GM15510 (cell line): Measurements from ENCODE around the gene LSM14B.

ENCODE experiments used
- POLR2A ChIP-seq: IDR thresholded peaks from 3 replicates; pipeline ENCODE4 v1.6.1; 2011; ENCODE audit warnings: borderline replicate concordance; ENCODE audit not compliant: insufficient read length; ENCODE audit errors: extremely low read depth

LSM14B gene

GRCh38 chr20:62104234-62104789 lies 18.0 kb upstream of the LSM14B start:
- no peak for TF ChIP-seq POLR2A

- TF ChIP-seq POLR2A: no peak
Observed at GRCh38 chr20:62104791-62105345, 17.4 kb upstream of the LSM14B start.

GRCh38 chr20:62105592-62105991 lies 16.7 kb upstream of the LSM14B start:
- no peak for TF ChIP-seq POLR2A

GRCh38 chr20:62111148-62111547 lies 11.1 kb upstream of the LSM14B start:
- TF ChIP-seq POLR2A: no peak

- TF ChIP-seq POLR2A: no peak
Observed at GRCh38 chr20:62112368-62112767, 9.9 kb upstream of the LSM14B start.

- no peak for TF ChIP-seq POLR2A
Observed at GRCh38 chr20:62114894-62115293, 7.4 kb upstream of the LSM14B start.

GRCh38 chr20:62116558-62117361 lies 5.5 kb upstream of the LSM14B start:
- TF ChIP-seq POLR2A: no peak

GRCh38 chr20:62117362-62117646 lies 5.0 kb upstream of the LSM14B start:
- TF ChIP-seq POLR2A: no peak

GRCh38 chr20:62117658-62118057 lies 4.6 kb upstream of the LSM14B start:
- no peak for TF ChIP-seq POLR2A

- TF ChIP-seq POLR2A: no peak
Observed at GRCh38 chr20:62118113-62119043, 3.9 kb upstream of the LSM14B start.

GRCh38 chr20:62119115-62119514 lies 3.2 kb upstream of the LSM14B start:
- TF ChIP-seq POLR2A: no peak

GRCh38 chr20:62119591-62120364 lies 2.5 kb upstream of the LSM14B start:
- no peak for TF ChIP-seq POLR2A

- no peak for TF ChIP-seq POLR2A
Observed at GRCh38 chr20:62120365-62120762, 1.9 kb upstream of the LSM14B start.

- no peak for TF ChIP-seq POLR2A
Observed at GRCh38 chr20:62120990-62121775, 1.1 kb upstream of the LSM14B start.
